HEK293 (cell line): ENCODE measurements around the gene EOGT.
A peak's percentile ranks its signal among the peaks of the same experiment; 100 is the strongest.

Experiments
- FEZF1 ChIP-seq: fragments of 450-650 bp; formaldehyde crosslinking; IDR thresholded peaks from 2 replicates; pipeline ENCODE4 v1.5.1; 2016; ENCODE audit warnings: missing biosample characterization, missing genetic modification characterization
- KLF1 ChIP-seq: fragments of 450-650 bp; formaldehyde crosslinking; IDR thresholded peaks from 2 replicates; pipeline ENCODE4 v1.5.1; 2016; ENCODE audit warnings: missing biosample characterization, missing genetic modification characterization
- MZF1 ChIP-seq: fragments of 450-650 bp; formaldehyde crosslinking; IDR thresholded peaks from 2 replicates; pipeline ENCODE4 v1.5.1; 2017; ENCODE audit warnings: missing biosample characterization, missing genetic modification characterization, borderline replicate concordance
- OVOL3 ChIP-seq: fragments of 450-650 bp; formaldehyde crosslinking; IDR thresholded peaks from 2 replicates; pipeline ENCODE4 v1.5.1; 2016; ENCODE audit warnings: missing biosample characterization, missing genetic modification characterization
- PRDM1 ChIP-seq: fragments of 450-650 bp; formaldehyde crosslinking; IDR thresholded peaks from 2 replicates; pipeline ENCODE4; 2016; ENCODE audit warnings: missing biosample characterization, missing genetic modification characterization
- SCRT2 ChIP-seq: fragments of 450-650 bp; formaldehyde crosslinking; IDR thresholded peaks from 2 replicates; pipeline ENCODE4 v1.5.1; 2016; ENCODE audit warnings: missing biosample characterization, missing genetic modification characterization
- ZBTB17 ChIP-seq: fragments of 450-650 bp; formaldehyde crosslinking; IDR thresholded peaks from 2 replicates; pipeline ENCODE4 v1.5.1; 2016; ENCODE audit warnings: missing biosample characterization, missing genetic modification characterization
- ZBTB20 ChIP-seq: fragments of 450-650 bp; formaldehyde crosslinking; IDR thresholded peaks from 2 replicates; pipeline ENCODE4 v1.5.1; 2016; ENCODE audit warnings: missing biosample characterization, missing genetic modification characterization
- ZBTB21 ChIP-seq: fragments of 450-650 bp; formaldehyde crosslinking; IDR thresholded peaks from 2 replicates; pipeline ENCODE4 v1.5.1; 2017; ENCODE audit warnings: missing biosample characterization, missing genetic modification characterization
- ZBTB7A ChIP-seq: fragments of 450-650 bp; formaldehyde crosslinking; IDR thresholded peaks from 2 replicates; pipeline ENCODE4 v1.5.1; 2016; ENCODE audit warnings: low read depth, missing biosample characterization, missing genetic modification characterization
- ZFHX2 ChIP-seq: fragments of 450-650 bp; formaldehyde crosslinking; conservative IDR thresholded peaks from 2 replicates; pipeline ENCODE4 v1.5.1; 2016; ENCODE audit warnings: missing biosample characterization, missing genetic modification characterization
- ZIC2 ChIP-seq: fragments of 450-650 bp; formaldehyde crosslinking; IDR thresholded peaks from 2 replicates; pipeline ENCODE4 v1.5.1; 2016; ENCODE audit warnings: missing biosample characterization, missing genetic modification characterization
- ZNF112 ChIP-seq: fragments of 450-650 bp; formaldehyde crosslinking; IDR thresholded peaks from 2 replicates; pipeline ENCODE4 v1.5.0; 2017; ENCODE audit warnings: missing biosample characterization, missing genetic modification characterization
- ZNF155 ChIP-seq: fragments of 450-650 bp; formaldehyde crosslinking; IDR thresholded peaks from 2 replicates; pipeline ENCODE4 v1.5.1; 2016; ENCODE audit warnings: missing biosample characterization, missing genetic modification characterization
- ZNF175 ChIP-seq: fragments of 450-650 bp; formaldehyde crosslinking; IDR thresholded peaks from 2 replicates; pipeline ENCODE4 v1.5.1; 2016; ENCODE audit warnings: missing biosample characterization, missing genetic modification characterization
- ZNF221 ChIP-seq: fragments of 450-650 bp; formaldehyde crosslinking; IDR thresholded peaks from 2 replicates; pipeline ENCODE4 v1.5.1; 2017; ENCODE audit warnings: missing biosample characterization, missing genetic modification characterization, borderline replicate concordance
- ZNF510 ChIP-seq: fragments of 450-650 bp; formaldehyde crosslinking; IDR thresholded peaks from 2 replicates; pipeline ENCODE4 v1.5.1; 2018; ENCODE audit warnings: mild to moderate bottlenecking, missing genetic modification characterization, missing biosample characterization; ENCODE audit not compliant: insufficient replicate concordance
- ZNF558 ChIP-seq: fragments of 450-650 bp; formaldehyde crosslinking; IDR thresholded peaks from 2 replicates; pipeline ENCODE4 v1.5.1; 2016; ENCODE audit warnings: missing biosample characterization, missing genetic modification characterization
- ZNF629 ChIP-seq: fragments of 450-650 bp; formaldehyde crosslinking; IDR thresholded peaks from 2 replicates; pipeline ENCODE4 v1.5.1; 2017; ENCODE audit warnings: missing biosample characterization, missing genetic modification characterization
- ZNF701 ChIP-seq: fragments of 450-650 bp; formaldehyde crosslinking; IDR thresholded peaks from 2 replicates; pipeline ENCODE4 v1.5.1; 2016; ENCODE audit warnings: missing biosample characterization, missing genetic modification characterization
- ZNF768 ChIP-seq: fragments of 450-650 bp; formaldehyde crosslinking; IDR thresholded peaks from 2 replicates; pipeline ENCODE4 v1.5.1; 2018; ENCODE audit warnings: missing biosample characterization, mild to moderate bottlenecking, missing genetic modification characterization
- ZNF843 ChIP-seq: fragments of 450-650 bp; formaldehyde crosslinking; IDR thresholded peaks from 2 replicates; pipeline ENCODE4 v1.5.1; 2016; ENCODE audit warnings: missing biosample characterization, missing genetic modification characterization
- ZSCAN16 ChIP-seq: fragments of 450-650 bp; formaldehyde crosslinking; IDR thresholded peaks from 2 replicates; pipeline ENCODE4 v1.5.1; 2016; ENCODE audit warnings: missing biosample characterization, missing genetic modification characterization
- ZSCAN30 ChIP-seq: fragments of 450-650 bp; IDR thresholded peaks from 2 replicates; pipeline ENCODE4 v1.5.1; 2018; ENCODE audit warnings: missing biosample characterization, mild to moderate bottlenecking, missing genetic modification characterization, moderate library complexity
- TF ChIP-seq, protein P1 (sequence below): fragments of 450-650 bp; formaldehyde crosslinking; IDR thresholded peaks from 2 replicates; pipeline ENCODE4 v1.5.1; 2016; ENCODE audit warnings: missing biosample characterization, missing genetic modification characterization, borderline replicate concordance
- TF ChIP-seq, protein P2 (sequence below): fragments of 450-650 bp; formaldehyde crosslinking; IDR thresholded peaks from 2 replicates; pipeline ENCODE4 v1.5.1; 2016; ENCODE audit warnings: missing biosample characterization, missing genetic modification characterization
- TF ChIP-seq, protein P3 (sequence below): fragments of 450-650 bp; formaldehyde crosslinking; IDR thresholded peaks from 2 replicates; pipeline ENCODE4 v1.5.1; 2016; ENCODE audit warnings: missing biosample characterization, missing genetic modification characterization
- TF ChIP-seq, protein P4 (sequence below): fragments of 450-650 bp; formaldehyde crosslinking; IDR thresholded peaks from 2 replicates; pipeline ENCODE4 v1.5.1; 2016; ENCODE audit warnings: missing biosample characterization, missing genetic modification characterization, low read depth
- TF ChIP-seq, protein P5 (sequence below): fragments of 450-650 bp; formaldehyde crosslinking; IDR thresholded peaks from 2 replicates; pipeline ENCODE4 v1.5.1; 2016; ENCODE audit warnings: missing biosample characterization, missing genetic modification characterization

The EOGT gene

DNA sequence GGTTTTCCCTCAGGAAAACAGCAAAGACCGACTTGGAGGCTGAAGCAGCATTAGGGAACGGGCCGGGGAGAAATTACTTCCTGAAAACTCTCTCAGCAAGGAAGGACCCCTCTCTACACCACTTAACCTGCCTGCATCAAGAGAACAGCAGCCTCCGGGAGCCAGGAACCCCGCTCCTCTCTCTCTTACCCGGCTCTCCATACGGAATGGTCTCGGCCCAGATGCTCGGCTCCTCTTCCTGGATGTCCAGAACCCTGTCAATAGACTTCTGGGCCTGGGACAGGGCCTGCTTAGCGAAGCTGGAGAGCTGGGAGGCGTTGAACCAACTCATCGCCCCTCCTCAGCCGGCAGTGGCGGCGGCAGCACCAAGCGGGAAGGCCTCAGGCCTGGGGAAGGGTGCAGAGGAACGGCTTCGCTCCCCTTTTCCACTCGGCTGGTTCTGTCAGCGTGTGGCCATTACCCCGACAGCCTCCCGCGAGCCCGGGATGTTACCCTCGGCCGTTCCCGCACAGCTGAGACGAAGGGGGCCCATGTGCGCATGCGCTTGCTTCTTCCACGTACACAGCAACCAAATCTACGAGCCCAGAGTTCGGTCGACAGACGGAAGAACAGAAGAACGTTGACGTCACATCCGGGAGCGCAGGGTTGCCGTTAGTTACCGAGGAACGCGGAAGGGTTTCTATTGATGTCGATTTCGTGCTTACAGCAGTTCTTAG, 38.4 kb upstream of the EOGT start, which contains the start of gene TMF1 (continued):
- TF ChIP-seq, protein P1, sequence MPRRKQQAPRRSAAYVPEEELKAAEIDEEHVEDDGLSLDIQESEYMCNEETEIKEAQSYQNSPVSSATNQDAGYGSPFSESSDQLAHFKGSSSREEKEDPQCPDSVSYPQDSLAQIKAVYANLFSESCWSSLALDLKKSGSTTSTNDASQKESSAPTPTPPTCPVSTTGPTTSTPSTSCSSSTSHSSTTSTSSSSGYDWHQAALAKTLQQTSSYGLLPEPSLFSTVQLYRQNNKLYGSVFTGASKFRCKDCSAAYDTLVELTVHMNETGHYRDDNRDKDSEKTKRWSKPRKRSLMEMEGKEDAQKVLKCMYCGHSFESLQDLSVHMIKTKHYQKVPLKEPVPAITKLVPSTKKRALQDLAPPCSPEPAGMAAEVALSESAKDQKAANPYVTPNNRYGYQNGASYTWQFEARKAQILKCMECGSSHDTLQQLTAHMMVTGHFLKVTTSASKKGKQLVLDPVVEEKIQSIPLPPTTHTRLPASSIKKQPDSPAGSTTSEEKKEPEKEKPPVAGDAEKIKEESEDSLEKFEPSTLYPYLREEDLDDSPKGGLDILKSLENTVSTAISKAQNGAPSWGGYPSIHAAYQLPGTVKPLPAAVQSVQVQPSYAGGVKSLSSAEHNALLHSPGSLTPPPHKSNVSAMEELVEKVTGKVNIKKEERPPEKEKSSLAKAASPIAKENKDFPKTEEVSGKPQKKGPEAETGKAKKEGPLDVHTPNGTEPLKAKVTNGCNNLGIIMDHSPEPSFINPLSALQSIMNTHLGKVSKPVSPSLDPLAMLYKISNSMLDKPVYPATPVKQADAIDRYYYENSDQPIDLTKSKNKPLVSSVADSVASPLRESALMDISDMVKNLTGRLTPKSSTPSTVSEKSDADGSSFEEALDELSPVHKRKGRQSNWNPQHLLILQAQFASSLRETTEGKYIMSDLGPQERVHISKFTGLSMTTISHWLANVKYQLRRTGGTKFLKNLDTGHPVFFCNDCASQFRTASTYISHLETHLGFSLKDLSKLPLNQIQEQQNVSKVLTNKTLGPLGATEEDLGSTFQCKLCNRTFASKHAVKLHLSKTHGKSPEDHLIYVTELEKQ (tag by site-specific recombination) = no peak
- no peak for TF ChIP-seq ZNF701
- TF ChIP-seq ZBTB17 (tag by site-specific recombination) = peak; percentile 96
- no peak for TF ChIP-seq ZIC2 (tag by site-specific recombination)
- peak; percentile 96 for TF ChIP-seq ZNF629
- TF ChIP-seq ZBTB21 (tag by site-specific recombination) = peak; percentile 89
- TF ChIP-seq ZNF843 (tag by site-specific recombination) = no peak
- TF ChIP-seq ZSCAN30 = no peak; the same call in 1 of the 2 replicates
- TF ChIP-seq, protein P2, sequence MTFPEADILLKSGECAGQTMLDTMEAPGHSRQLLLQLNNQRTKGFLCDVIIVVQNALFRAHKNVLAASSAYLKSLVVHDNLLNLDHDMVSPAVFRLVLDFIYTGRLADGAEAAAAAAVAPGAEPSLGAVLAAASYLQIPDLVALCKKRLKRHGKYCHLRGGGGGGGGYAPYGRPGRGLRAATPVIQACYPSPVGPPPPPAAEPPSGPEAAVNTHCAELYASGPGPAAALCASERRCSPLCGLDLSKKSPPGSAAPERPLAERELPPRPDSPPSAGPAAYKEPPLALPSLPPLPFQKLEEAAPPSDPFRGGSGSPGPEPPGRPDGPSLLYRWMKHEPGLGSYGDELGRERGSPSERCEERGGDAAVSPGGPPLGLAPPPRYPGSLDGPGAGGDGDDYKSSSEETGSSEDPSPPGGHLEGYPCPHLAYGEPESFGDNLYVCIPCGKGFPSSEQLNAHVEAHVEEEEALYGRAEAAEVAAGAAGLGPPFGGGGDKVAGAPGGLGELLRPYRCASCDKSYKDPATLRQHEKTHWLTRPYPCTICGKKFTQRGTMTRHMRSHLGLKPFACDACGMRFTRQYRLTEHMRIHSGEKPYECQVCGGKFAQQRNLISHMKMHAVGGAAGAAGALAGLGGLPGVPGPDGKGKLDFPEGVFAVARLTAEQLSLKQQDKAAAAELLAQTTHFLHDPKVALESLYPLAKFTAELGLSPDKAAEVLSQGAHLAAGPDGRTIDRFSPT (tag by site-specific recombination) = no peak
- TF ChIP-seq ZFHX2 (tag by site-specific recombination) = no peak
- TF ChIP-seq SCRT2 (tag by site-specific recombination) = no peak
- TF ChIP-seq, protein P3, sequence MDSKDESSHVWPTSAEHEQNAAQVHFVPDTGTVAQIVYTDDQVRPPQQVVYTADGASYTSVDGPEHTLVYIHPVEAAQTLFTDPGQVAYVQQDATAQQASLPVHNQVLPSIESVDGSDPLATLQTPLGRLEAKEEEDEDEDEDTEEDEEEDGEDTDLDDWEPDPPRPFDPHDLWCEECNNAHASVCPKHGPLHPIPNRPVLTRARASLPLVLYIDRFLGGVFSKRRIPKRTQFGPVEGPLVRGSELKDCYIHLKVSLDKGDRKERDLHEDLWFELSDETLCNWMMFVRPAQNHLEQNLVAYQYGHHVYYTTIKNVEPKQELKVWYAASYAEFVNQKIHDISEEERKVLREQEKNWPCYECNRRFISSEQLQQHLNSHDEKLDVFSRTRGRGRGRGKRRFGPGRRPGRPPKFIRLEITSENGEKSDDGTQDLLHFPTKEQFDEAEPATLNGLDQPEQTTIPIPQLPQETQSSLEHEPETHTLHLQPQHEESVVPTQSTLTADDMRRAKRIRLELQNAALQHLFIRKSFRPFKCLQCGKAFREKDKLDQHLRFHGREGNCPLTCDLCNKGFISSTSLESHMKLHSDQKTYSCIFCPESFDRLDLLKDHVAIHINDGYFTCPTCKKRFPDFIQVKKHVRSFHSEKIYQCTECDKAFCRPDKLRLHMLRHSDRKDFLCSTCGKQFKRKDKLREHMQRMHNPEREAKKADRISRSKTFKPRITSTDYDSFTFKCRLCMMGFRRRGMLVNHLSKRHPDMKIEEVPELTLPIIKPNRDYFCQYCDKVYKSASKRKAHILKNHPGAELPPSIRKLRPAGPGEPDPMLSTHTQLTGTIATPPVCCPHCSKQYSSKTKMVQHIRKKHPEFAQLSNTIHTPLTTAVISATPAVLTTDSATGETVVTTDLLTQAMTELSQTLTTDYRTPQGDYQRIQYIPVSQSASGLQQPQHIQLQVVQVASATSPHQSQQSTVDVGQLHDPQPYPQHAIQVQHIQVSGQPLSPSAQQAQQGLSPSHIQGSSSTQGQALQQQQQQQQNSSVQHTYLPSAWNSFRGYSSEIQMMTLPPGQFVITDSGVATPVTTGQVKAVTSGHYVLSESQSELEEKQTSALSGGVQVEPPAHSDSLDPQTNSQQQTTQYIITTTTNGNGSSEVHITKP = peak; percentile 87
- no peak for TF ChIP-seq ZNF175 (tag by site-specific recombination)
- no peak for TF ChIP-seq ZBTB7A
- TF ChIP-seq, protein P4, sequence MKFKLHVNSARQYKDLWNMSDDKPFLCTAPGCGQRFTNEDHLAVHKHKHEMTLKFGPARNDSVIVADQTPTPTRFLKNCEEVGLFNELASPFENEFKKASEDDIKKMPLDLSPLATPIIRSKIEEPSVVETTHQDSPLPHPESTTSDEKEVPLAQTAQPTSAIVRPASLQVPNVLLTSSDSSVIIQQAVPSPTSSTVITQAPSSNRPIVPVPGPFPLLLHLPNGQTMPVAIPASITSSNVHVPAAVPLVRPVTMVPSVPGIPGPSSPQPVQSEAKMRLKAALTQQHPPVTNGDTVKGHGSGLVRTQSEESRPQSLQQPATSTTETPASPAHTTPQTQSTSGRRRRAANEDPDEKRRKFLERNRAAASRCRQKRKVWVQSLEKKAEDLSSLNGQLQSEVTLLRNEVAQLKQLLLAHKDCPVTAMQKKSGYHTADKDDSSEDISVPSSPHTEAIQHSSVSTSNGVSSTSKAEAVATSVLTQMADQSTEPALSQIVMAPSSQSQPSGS = peak; percentile 95
- TF ChIP-seq ZNF112 (tag by site-specific recombination) = no peak
- TF ChIP-seq ZNF558 (tag by site-specific recombination) = no peak
- no peak for TF ChIP-seq ZNF155 (tag by site-specific recombination)
- TF ChIP-seq ZNF768 = no peak
- TF ChIP-seq OVOL3 (tag by site-specific recombination) = no peak
- no peak for TF ChIP-seq MZF1 (tag by site-specific recombination)
- no peak; the same call in none of the 2 replicates for TF ChIP-seq ZBTB20 (tag by site-specific recombination)
- TF ChIP-seq KLF1 (tag by site-specific recombination) = no peak
- TF ChIP-seq PRDM1 (tag by site-specific recombination) = no peak
- TF ChIP-seq ZNF221 (tag by site-specific recombination) = no peak
- TF ChIP-seq ZNF510 (tag by site-specific recombination) = no peak
- TF ChIP-seq ZSCAN16 (tag by site-specific recombination) = no peak
- TF ChIP-seq, protein P5, sequence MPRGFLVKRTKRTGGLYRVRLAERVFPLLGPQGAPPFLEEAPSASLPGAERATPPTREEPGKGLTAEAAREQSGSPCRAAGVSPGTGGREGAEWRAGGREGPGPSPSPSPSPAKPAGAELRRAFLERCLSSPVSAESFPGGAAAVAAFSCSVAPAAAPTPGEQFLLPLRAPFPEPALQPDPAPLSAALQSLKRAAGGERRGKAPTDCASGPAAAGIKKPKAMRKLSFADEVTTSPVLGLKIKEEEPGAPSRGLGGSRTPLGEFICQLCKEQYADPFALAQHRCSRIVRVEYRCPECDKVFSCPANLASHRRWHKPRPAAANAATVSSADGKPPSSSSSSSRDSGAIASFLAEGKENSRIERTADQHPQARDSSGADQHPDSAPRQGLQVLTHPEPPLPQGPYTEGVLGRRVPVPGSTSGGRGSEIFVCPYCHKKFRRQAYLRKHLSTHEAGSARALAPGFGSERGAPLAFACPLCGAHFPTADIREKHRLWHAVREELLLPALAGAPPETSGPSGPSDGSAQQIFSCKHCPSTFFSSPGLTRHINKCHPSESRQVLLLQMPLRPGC (tag by site-specific recombination) = no peak
- TF ChIP-seq FEZF1 = no peak
